ENCODE results near the gene AOC1.
"Not testable (repeated sequence)": the region's sequence is repeated elsewhere in the genome, so short reads cannot be mapped to it uniquely, and the experiment has no call there.

AOC1 gene

DNA sequence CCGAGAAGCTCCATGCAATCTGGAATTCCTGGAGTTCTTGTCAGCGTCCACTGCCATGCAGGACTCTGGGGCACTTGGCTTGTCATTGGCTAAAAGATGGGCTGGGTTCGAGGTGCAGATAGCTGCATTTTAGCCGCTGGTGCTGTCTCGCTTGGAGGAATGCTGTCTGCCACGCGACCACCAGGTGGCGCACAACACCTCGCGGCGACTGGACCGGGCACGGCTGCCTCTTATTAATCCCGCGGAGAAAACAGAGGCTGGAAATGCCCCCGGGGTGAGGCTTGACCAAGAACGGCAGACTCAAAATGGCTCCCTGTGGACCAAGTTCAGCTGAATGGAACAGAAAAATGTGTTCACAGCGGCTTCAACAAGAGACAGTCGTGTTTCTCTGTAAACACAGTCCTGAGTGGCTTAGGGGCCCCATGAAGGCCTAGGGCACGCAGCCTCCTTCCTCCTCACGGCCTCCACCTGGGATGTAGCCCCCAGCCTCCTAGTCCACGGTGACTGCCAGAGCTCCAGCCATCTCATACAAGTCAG is 46.2 kb downstream of the AOC1 start:
- no peak for DNase-seq

DNA sequence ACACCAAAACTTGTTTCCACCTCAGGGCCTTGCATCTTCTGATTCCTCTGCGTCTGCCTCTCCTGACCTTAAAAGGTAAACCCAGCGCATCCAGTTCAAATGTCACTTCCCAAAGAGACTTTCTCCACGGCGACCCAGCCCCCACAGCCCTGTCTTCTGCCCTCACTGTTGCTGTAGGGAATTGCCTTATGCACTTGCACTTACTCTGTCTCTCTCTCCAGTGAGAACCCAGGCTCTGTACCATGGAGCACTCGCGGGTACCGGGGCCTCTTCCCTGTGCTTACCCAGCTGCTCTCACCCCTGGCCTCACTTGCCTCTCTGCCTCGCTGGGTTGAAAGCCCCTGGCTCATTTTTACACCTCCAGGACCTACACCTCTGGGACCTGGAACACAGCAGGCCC is 48.4 kb downstream of the AOC1 start:
- no peak for DNase-seq

DNA sequence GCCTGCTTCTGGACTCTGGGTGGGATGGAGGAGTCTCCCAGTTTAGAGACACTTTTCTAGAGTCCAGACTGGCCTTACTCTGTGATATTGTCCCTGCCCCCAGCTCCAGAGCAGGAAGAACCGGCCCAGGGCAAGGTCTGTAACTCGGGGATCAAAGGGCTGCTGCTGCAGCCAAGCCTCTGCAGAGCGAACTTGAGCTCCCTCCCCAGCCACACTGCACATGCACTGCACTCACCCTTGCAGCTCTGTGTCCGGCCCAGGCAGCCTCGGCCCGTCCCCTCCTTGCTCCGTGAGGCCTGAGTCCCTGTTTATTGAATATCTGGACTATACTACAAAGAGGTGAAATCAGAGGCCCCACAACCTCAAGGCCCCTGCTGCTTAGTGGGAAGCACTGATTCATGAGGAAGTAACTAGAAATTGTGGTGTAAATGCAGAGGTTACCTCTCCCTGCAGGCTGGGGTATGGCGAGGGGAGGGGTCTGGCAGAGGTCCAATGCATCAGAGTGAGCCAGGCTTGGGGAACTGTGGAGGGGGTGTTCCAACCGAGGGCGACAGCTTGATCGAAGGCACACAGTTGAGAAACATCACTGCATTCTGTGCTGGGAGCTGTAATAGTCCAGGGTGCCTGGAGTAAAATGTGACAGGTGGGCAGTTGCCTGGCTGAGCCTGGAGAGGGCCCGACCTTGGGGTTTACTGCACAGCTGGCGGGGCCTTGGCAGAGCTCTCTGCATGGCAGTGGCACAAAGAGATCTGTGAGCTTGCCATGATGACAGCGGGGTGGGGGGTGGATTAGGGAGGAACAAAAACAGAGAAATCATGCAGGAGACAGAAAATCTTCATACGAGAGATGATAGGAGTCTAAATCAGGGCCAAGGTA is 49.1 kb downstream of the AOC1 start:
- DNase-seq = no peak

DNA sequence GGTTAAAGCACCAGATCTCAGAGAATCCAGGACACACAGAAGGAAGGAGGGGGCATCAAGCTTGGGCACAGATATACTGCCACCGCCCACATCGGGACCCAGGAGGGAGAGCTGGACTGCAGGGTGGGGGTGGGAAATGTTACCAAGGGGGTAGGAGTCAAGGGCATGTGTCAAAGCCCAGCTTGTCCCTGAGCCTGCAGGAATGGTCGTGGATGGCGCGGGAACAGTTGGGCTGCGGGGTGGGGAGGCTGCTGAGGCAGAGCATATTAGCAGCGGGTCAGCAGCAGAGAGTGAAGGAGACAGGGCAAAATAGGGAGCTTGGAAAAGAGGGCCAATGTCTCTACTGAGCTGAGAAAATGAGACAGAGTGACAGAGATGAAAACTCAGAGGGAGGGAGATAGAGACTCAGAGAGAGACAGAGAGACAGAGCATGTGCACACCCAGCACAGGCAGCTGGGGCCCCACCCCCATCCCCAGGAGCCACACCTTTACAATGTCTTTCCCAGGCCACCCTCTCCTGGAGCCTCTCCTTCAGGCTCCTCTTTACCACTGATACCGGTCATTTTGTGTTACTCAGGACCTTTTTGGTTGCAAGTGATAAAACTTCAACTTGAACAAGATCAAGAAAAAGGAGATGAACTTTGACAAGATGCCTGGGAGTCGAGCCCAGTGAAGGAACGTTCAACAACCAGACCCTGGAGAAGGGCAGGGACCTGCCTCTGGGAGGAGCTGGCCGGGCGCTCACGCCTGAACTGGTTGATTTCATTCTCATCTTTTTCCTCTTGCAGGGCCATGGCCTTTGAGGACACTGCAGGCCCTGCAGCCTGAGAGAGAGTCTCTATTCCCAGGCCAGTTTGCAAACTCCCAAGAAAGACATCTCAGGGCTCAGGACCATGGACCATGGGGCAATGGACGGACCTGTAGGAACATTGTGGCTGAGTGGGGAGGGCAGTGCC is 50.0 kb downstream of the AOC1 start:
- DNase-seq = no peak

DNA sequence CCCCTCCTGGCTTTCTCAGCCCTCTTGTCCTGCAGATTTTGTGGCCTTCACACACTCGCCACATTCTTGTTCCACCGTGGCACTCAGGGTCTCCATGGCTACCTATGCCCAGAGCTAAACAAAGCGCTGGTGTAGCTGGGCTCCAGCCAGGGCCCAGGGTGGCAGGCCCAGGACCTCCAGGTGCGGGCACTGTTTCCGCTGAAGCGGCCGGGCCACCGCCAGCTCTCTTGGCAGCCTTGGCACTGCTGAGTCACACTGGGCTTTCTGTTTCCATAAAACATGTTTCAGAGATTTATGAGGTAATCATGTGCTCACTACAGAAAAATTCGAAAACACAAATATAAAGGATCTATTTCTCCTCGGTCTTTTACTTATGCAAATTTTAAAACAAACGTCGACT is 51.3 kb downstream of the AOC1 start:
- no peak for DNase-seq

DNA sequence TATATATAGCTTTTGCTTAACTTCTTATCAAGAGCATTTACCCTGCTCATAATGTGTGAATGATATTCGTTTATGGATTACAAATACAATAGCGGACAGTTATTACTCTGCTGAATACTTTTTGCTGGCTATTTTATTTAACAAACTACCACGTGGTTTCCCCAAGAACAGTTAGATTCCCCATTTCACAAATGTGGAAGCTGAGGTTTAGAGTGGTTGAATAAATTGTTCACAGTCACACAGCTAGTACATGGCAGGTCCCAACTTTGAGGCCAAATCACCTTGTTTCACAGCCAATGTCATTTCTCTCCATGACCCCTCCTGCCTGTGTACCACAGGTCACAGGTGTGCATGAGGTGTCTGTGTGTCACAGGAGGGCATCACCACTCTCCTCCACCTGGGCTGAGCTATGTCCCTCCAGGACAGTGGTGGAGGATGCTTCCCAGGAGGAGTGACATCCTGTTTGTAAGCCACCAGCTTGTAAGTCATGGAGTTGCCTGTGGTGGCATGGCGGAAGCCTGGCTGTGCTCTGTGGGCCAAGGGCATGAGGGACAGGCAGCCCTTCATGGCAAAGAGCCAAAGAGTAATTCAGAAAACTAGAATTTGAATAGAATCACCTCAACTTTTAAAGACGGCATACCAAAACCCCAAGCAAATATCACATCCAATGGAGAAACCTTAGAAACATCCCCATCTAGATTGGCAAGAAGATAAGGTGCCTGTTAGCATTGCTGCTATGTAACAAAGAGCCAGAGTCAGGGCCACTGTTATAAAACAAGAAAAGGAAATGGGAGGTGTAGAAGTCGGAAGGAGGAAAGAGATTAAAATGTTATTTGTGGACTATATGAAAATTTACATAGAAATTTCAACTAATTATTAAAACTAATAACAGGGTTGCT is 51.9 kb downstream of the AOC1 start:
- no peak for DNase-seq

DNA sequence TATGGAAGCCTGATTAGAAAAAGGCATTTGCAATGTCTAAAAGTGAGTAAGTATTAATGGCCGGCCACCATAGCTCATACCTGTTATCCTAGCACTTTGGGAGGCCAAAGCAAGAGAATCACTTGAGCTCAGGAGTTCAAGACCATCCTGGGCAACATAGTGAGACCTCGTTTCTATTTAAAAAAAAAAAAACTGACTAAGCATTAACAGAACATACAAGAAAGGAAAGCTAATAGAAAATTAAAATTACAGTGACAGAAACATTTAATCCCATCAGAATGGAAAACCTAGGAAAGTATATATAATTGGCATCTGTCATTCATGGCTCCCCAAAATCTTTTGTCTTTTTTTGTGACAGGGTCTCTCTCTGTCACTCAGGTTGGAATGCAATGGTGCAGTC is 55.9 kb downstream of the AOC1 start:
- DNase-seq = no peak

DNA sequence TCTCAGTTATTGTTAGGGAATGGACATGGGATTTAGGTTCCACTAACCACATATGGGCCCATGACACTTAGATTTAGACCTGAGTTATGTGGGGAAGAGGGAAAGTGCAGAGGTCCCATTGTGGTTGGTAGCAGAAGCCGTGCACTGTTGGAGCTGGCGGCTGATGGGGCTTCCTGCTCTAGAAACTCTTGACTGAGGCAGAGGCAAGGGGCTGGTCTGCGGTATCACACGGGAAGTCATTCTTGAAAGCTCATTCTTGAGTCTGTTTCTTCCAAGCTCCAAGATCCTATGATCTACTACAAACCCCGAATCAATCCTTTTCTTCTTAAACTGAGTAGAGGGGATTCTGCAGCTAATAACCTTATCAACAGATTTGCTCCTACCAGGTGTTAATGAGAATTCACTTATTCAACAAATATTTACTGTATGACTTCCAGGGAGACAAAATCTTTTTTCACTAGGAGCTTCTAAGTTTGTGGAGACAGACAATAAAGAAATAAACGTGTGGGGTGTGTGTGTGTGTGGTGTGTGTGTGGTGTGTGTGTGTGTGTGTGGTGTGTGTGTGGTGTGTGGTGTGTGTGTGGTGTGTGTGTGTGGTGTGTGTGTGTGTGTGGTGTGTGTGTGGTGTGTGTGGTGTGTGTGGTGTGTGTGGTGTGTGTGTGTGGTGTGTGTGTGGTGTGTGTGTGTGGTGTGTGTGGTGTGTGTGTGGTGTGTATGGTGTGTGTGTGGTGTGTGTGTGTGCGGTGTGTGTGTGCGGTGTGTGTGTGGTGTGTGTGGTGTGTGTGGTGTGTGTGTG is 57.1 kb downstream of the AOC1 start:
- no peak for DNase-seq

DNA sequence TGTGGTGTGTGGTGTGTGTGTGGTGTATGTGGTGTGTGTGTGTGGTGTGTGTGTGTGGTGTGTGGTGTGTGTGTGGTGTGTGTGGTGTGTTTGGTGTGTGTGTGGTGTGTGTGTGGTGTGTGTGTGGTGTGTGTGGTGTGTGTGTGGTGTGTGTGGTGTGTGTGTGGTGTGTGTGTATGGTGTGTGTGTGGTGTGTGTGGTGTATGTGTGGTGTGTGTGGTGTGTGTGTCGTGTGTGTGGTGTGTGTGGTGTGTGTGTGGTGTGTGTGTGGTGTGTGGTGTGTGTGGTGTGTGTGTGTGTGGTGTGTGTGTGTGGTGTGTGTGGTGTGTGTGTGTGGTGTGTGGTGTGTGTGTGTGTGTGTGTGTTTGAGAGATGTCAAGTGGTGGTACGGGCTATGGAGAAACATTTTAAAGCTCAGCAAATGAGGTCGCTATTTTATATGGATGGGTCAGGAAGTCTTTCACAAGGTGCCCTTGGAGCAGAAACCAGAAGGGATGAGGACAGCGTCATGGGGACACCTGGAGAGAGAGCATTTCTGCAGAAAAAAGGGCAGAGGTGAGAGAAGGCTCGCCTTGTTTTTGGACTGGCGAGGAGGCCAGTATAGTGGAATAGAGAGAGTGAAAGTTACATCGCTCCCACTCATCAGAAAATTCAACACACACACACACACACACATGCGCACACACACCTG is 58.1 kb downstream of the AOC1 start:
- DNase-seq = not testable (repeated sequence)

DNA sequence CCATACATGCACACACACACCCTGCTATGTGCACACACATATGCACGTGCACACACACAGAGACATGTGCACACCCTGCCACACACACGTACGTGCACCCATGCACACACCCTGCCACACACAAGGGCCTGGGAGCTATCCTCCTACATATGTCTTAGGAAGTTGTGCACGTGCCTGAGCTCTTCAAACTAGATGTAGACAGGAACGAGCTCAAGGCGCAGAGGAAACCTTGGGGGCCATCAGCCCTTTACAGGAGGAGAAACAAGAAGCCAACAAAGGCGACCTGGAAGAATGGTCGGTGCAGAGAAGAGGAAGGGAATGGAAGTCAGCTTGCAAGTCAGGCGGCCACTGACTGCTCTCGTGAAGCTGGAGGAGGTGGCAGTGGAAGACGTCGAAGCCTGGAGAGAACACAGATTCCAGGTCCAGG is 58.7 kb downstream of the AOC1 start:
- no peak for DNase-seq
